ENCODE results near the gene GALNT6. TPM values are rescaled to one million over a fixed set of nuclear protein-coding genes. Genes with fewer than 3 reads are reported as not detected.

Gene GALNT6
- total and polyA plus RNA-seq, 7 experiments from 2014 or later: 2.5 to 19.5 (median 13.4) TPM

- ChIA-PET POLR2A (interaction anchor here (0.7 to 0.8 kb wide), 2 partner anchors 30 to 37 kb away, joined by 3 read pairs; no protein-coding TSS in a partner anchor), CTCF (interaction anchor here (0.7 to 6.8 kb wide), 5 partner anchors 11 to 119 kb away, joined by 3 to 67 read pairs (median 4); no protein-coding TSS in a partner anchor)
- Mint-ChIP-seq H3K27me3 (peaks cover 0 to 24% (median 0%) of the 10 kb centered on the region in 5 donors), H3K27ac (peak overlapping the region in 4 of 9 donors; percentile 16 to 71 (median 32)), H3K4me1 (peaks cover 9 to 28% (median 21%) of the 10 kb centered on the region in 7 donors), H3K9me3 (no peaks in the 10 kb centered on the region), H3K36me3 (peaks cover 0 to 5% (median 0%) of the 10 kb centered on the region in 5 donors), H3K4me3 (no peak overlapping the region)
- ATAC-seq (no peak), DNase-seq (no peak)
- no peak overlapping the region for H3K4me3 ChIP-seq (ENCODE audit: low read length)
- no peaks in the 10 kb centered on the region for H3K36me3 ChIP-seq (ENCODE audit: control insufficient read depth in 2 of 3, insufficient read depth in 3 of 3, low read length in 3 of 3)
- intact Hi-C loops (cut with micrococcal nuclease): loop anchor here (2.0 to 10.0 kb wide), 3 partner anchors 171 to 565 kb away; partner anchors contain the start of gene SCN8A (in 1 of the 2)
- no peaks in the 10 kb centered on the region for H3K9me3 ChIP-seq (ENCODE audit: control insufficient read depth in 2 of 3, low read length in 3 of 3)
- no peak overlapping the region for H3K27ac ChIP-seq (ENCODE audit: low read depth, low read length)
- peaks cover 5% of the 10 kb centered on the region in 2 donors for H3K4me1 ChIP-seq (ENCODE audit: control insufficient read depth in 2 of 2, insufficient read depth in 2 of 2, low read length in 2 of 2)
- no peaks in the 10 kb centered on the region for H3K27me3 ChIP-seq (ENCODE audit: control insufficient read depth in 2 of 2, insufficient read depth in 2 of 2, low read length in 2 of 2)
Measured at GRCh38 chr12:51419425-51420193, 28.4 kb upstream of the GALNT6 start.

GRCh38 chr12:51417826-51418225, 26.6 kb upstream of the GALNT6 start:
- intact Hi-C loops (cut with micrococcal nuclease): no loop called here
- ATAC-seq: no peak
- no peak overlapping the region for H3K4me3 Mint-ChIP-seq

GRCh38 chr12:51415931-51416330, 24.7 kb upstream of the GALNT6 start:
- Histone ChIP-seq H3K9me3 (ENCODE audit: control insufficient read depth in 2 of 3, low read length in 3 of 3) (no peaks in the 10 kb centered on the region), H3K36me3 (ENCODE audit: control insufficient read depth in 2 of 3, insufficient read depth in 3 of 3, low read length in 3 of 3) (no peaks in the 10 kb centered on the region), H3K27me3 (ENCODE audit: control insufficient read depth in 2 of 2, insufficient read depth in 2 of 2, low read length in 2 of 2) (no peaks in the 10 kb centered on the region), H3K4me1 (ENCODE audit: control insufficient read depth in 2 of 2, insufficient read depth in 2 of 2, low read length in 2 of 2) (no peaks in the 10 kb centered on the region), H3K27ac (ENCODE audit: low read depth, low read length) (no peak overlapping the region), H3K4me3 (ENCODE audit: low read length) (no peak overlapping the region)
- ChIA-PET CTCF (no interaction called here), POLR2A (interaction anchor here (0.6 kb wide), 2 partner anchors 22 to 198 kb away, joined by 3 read pairs; partner anchors contain the start of gene POU6F1)
- no peaks in the 10 kb centered on the region for H3K9me3 Mint-ChIP-seq
- intact Hi-C loops (cut with micrococcal nuclease): no loop called here
- peaks cover 0 to 40% (median 0%) of the 10 kb centered on the region in 5 donors for H3K27me3 Mint-ChIP-seq
- peaks cover 1 to 23% (median 13%) of the 10 kb centered on the region in 7 donors for H3K4me1 Mint-ChIP-seq
- H3K4me3 Mint-ChIP-seq: no peak overlapping the region
- no peak for DNase-seq
- peaks cover 0 to 8% (median 0%) of the 10 kb centered on the region in 5 donors for H3K36me3 Mint-ChIP-seq
- no peak for ATAC-seq
- H3K27ac Mint-ChIP-seq: no peak overlapping the region

More at GRCh38 chr12:51417826-51418225, 26.6 kb upstream of the GALNT6 start:
- DNase-seq: no peak
- no peak overlapping the region for H3K27ac ChIP-seq (ENCODE audit: low read depth, low read length)
- Mint-ChIP-seq H3K4me1 (peaks cover 5 to 25% (median 19%) of the 10 kb centered on the region in 7 donors), H3K36me3 (peaks cover 0 to 5% (median 0%) of the 10 kb centered on the region in 5 donors), H3K9me3 (no peaks in the 10 kb centered on the region), H3K27me3 (peaks cover 0 to 34% (median 0%) of the 10 kb centered on the region in 5 donors), H3K27ac (no peak overlapping the region)
- H3K36me3 ChIP-seq (ENCODE audit: control insufficient read depth in 2 of 3, insufficient read depth in 3 of 3, low read length in 3 of 3): no peaks in the 10 kb centered on the region
- no peaks in the 10 kb centered on the region for H3K4me1 ChIP-seq (ENCODE audit: control insufficient read depth in 2 of 2, insufficient read depth in 2 of 2, low read length in 2 of 2)
- ChIA-PET CTCF (interaction anchor here (1.4 kb wide), 1 partner anchor 114 kb away, joined by 3 read pairs; no protein-coding TSS in a partner anchor), POLR2A (no interaction called here)
- no peaks in the 10 kb centered on the region for H3K27me3 ChIP-seq (ENCODE audit: control insufficient read depth in 2 of 2, insufficient read depth in 2 of 2, low read length in 2 of 2)
- H3K9me3 ChIP-seq (ENCODE audit: control insufficient read depth in 2 of 3, low read length in 3 of 3): no peaks in the 10 kb centered on the region
- H3K4me3 ChIP-seq (ENCODE audit: low read length): no peak overlapping the region

GRCh38 chr12:51413791-51414190, 22.6 kb upstream of the GALNT6 start:
- Mint-ChIP-seq H3K9me3 (no peaks in the 10 kb centered on the region), H3K4me1 (peaks cover 0 to 14% (median 3%) of the 10 kb centered on the region in 7 donors)
- CTCF ChIA-PET: no interaction called here

GRCh38 chr12:51413149-51413548, 21.9 kb upstream of the GALNT6 start:
- Histone ChIP-seq H3K4me1 (ENCODE audit: control insufficient read depth in 2 of 2, insufficient read depth in 2 of 2, low read length in 2 of 2) (no peaks in the 10 kb centered on the region), H3K9me3 (ENCODE audit: control insufficient read depth in 2 of 3, low read length in 3 of 3) (no peaks in the 10 kb centered on the region), H3K4me3 (ENCODE audit: low read length) (no peak overlapping the region), H3K27me3 (ENCODE audit: control insufficient read depth in 2 of 2, insufficient read depth in 2 of 2, low read length in 2 of 2) (no peaks in the 10 kb centered on the region), H3K27ac (ENCODE audit: low read depth, low read length) (no peak overlapping the region), H3K36me3 (ENCODE audit: control insufficient read depth in 2 of 3, insufficient read depth in 3 of 3, low read length in 3 of 3) (no peaks in the 10 kb centered on the region)
- H3K4me1 Mint-ChIP-seq: peaks cover 0 to 14% (median 3%) of the 10 kb centered on the region in 7 donors
- no peak overlapping the region for H3K4me3 Mint-ChIP-seq
- H3K27ac Mint-ChIP-seq: no peak overlapping the region
- no peaks in the 10 kb centered on the region for H3K9me3 Mint-ChIP-seq
- ATAC-seq: no peak
- ChIA-PET CTCF (interaction anchor here (0.8 kb wide), 1 partner anchor 8 kb away, joined by 3 read pairs; no protein-coding TSS in a partner anchor), POLR2A (no interaction called here)
- intact Hi-C loops (cut with micrococcal nuclease): no loop called here
- DNase-seq: no peak
- peaks cover 0 to 12% (median 0%) of the 10 kb centered on the region in 5 donors for H3K36me3 Mint-ChIP-seq
- H3K27me3 Mint-ChIP-seq: peaks cover 0 to 33% (median 0%) of the 10 kb centered on the region in 5 donors

More at GRCh38 chr12:51413791-51414190, 22.6 kb upstream of the GALNT6 start:
- no peaks in the 10 kb centered on the region for H3K4me1 ChIP-seq (ENCODE audit: control insufficient read depth in 2 of 2, insufficient read depth in 2 of 2, low read length in 2 of 2)
- POLR2A ChIA-PET: no interaction called here
- intact Hi-C loops (cut with micrococcal nuclease): no loop called here
- peaks cover 0 to 33% (median 0%) of the 10 kb centered on the region in 5 donors for H3K27me3 Mint-ChIP-seq
- no peak for DNase-seq
- no peaks in the 10 kb centered on the region for H3K36me3 ChIP-seq (ENCODE audit: control insufficient read depth in 2 of 3, insufficient read depth in 3 of 3, low read length in 3 of 3)
- no peak overlapping the region for H3K4me3 ChIP-seq (ENCODE audit: low read length)
- no peak overlapping the region for H3K4me3 Mint-ChIP-seq
- H3K27me3 ChIP-seq (ENCODE audit: control insufficient read depth in 2 of 2, insufficient read depth in 2 of 2, low read length in 2 of 2): no peaks in the 10 kb centered on the region
- H3K27ac ChIP-seq (ENCODE audit: low read depth, low read length): no peak overlapping the region
- no peak for ATAC-seq
- no peaks in the 10 kb centered on the region for H3K9me3 ChIP-seq (ENCODE audit: control insufficient read depth in 2 of 3, low read length in 3 of 3)
- peaks cover 0 to 12% (median 0%) of the 10 kb centered on the region in 5 donors for H3K36me3 Mint-ChIP-seq
- no peak overlapping the region for H3K27ac Mint-ChIP-seq

- Mint-ChIP-seq H3K27ac (peak overlapping the region in 1 of 9 donors; percentile 50), H3K27me3 (peaks cover 0 to 27% (median 0%) of the 10 kb centered on the region in 5 donors), H3K9me3 (no peaks in the 10 kb centered on the region), H3K4me1 (peaks cover 0 to 22% (median 5%) of the 10 kb centered on the region in 7 donors), H3K36me3 (peaks cover 0 to 7% (median 0%) of the 10 kb centered on the region in 5 donors), H3K4me3 (no peak overlapping the region)
- no peaks in the 10 kb centered on the region for H3K9me3 ChIP-seq (ENCODE audit: control insufficient read depth in 2 of 3, low read length in 3 of 3)
- no peak overlapping the region for H3K4me3 ChIP-seq (ENCODE audit: low read length)
- ChIA-PET CTCF (interaction anchor here (0.7 kb wide), 1 partner anchor 16 kb away, joined by 5 read pairs; no protein-coding TSS in a partner anchor), POLR2A (interaction anchor here (0.7 kb wide), 1 partner anchor 384 kb away, joined by 3 read pairs; the partner anchor contains the start of gene SLC11A2)
- no peaks in the 10 kb centered on the region for H3K27me3 ChIP-seq (ENCODE audit: control insufficient read depth in 2 of 2, insufficient read depth in 2 of 2, low read length in 2 of 2)
- peaks cover 0 to 3% of the 10 kb centered on the region in 2 donors for H3K4me1 ChIP-seq (ENCODE audit: control insufficient read depth in 2 of 2, insufficient read depth in 2 of 2, low read length in 2 of 2)
- intact Hi-C loops (cut with micrococcal nuclease): no loop called here
- no peak for DNase-seq
- H3K36me3 ChIP-seq (ENCODE audit: control insufficient read depth in 2 of 3, insufficient read depth in 3 of 3, low read length in 3 of 3): no peaks in the 10 kb centered on the region
- no peak overlapping the region for H3K27ac ChIP-seq (ENCODE audit: low read depth, low read length)
- no peak for ATAC-seq
Measured at GRCh38 chr12:51409846-51410245, 18.6 kb upstream of the GALNT6 start.

Measured in naive thymus-derived CD4-positive, alpha-beta T cell (primary cell).